Nucleus accumbens (tissue), 56 donors: ENCODE results near the gene TMEM186.
"Not testable (repeated sequence)": the region's sequence is repeated elsewhere in the genome, so short reads cannot be mapped to it uniquely, and the experiment has no call there.

Experiments used
- DNase-seq, 56 donors: peaks; one replicate each; lab custom pipeline; 2025; lab: John Stamatoyannopoulos, UW

The TMEM186 gene

GRCh38 chr16:8797364-8798173, at the start of gene TMEM186, which contains the start of gene PMM2:
TSS of gene TMEM186 (minus strand) at chr16:8797639. CDS start at chr16:8797614, 25 bp downstream.
TSS of gene PMM2 (plus strand) at chr16:8797839. CDS start at chr16:8797883, 44 bp downstream.
- DNase-seq: peak; percentile 81 to 99 (median 97)

GRCh38 chr16:8847145-8847544, 49.7 kb upstream of the TMEM186 start:
- peak in 11 of 56 donors; percentile 12 to 60 (median 37) for DNase-seq

GRCh38 chr16:8846401-8846932, 49.0 kb upstream of the TMEM186 start:
- no peak for DNase-seq

GRCh38 chr16:8845699-8846298, 48.4 kb upstream of the TMEM186 start:
- DNase-seq: no peak

GRCh38 chr16:8843296-8843695, 45.9 kb upstream of the TMEM186 start:
- DNase-seq: not testable (repeated sequence)

GRCh38 chr16:8842016-8842415, 44.6 kb upstream of the TMEM186 start:
- not testable (repeated sequence) for DNase-seq

GRCh38 chr16:8837594-8837993, 40.2 kb upstream of the TMEM186 start:
- not testable (repeated sequence) for DNase-seq

GRCh38 chr16:8836797-8837196, 39.4 kb upstream of the TMEM186 start:
- not testable (repeated sequence) for DNase-seq

- no peak for DNase-seq
Observed at GRCh38 chr16:8832717-8833105, 35.3 kb upstream of the TMEM186 start.

- no peak for DNase-seq
Observed at GRCh38 chr16:8831871-8832716, 34.7 kb upstream of the TMEM186 start.

- no peak for DNase-seq
Observed at GRCh38 chr16:8831450-8831849, 34.0 kb upstream of the TMEM186 start.

- DNase-seq: peak in 11 of 56 donors; percentile 21 to 66 (median 38)
Observed at GRCh38 chr16:8828541-8829165, 31.2 kb upstream of the TMEM186 start.

- DNase-seq: no peak
Observed at GRCh38 chr16:8826278-8826879, 28.9 kb upstream of the TMEM186 start.

- DNase-seq: no peak
Observed at GRCh38 chr16:8822403-8822802, 25.0 kb upstream of the TMEM186 start.

- DNase-seq: no peak
Observed at GRCh38 chr16:8819411-8820034, 22.1 kb upstream of the TMEM186 start.

- DNase-seq: no peak
Observed at GRCh38 chr16:8818504-8819270, 21.2 kb upstream of the TMEM186 start.

GRCh38 chr16:8816967-8817655, 19.7 kb upstream of the TMEM186 start:
- no peak for DNase-seq
